GM19395 (cell line): ENCODE measurements around the gene SLX4IP.

Experiments
- ATAC-seq: cut with Tn5 transposase; IDR thresholded peaks from one replicate; pipeline ENCODE4 v1.9.1; 2021; ENCODE audit warnings: mild to moderate bottlenecking, moderate library complexity; ENCODE audit not compliant: unreplicated experiment

Gene SLX4IP

GRCh38 chr20:10492844-10493243 is 57.7 kb downstream of the SLX4IP start:
- no peak for ATAC-seq

- no peak for ATAC-seq
Observed at GRCh38 chr20:10495173-10495572, 60.1 kb downstream of the SLX4IP start.

GRCh38 chr20:10496465-10496864 is 61.4 kb downstream of the SLX4IP start:
- no peak for ATAC-seq

- no peak for ATAC-seq
Observed at GRCh38 chr20:10497283-10497682, 62.2 kb downstream of the SLX4IP start.

GRCh38 chr20:10497791-10498190 is 62.7 kb downstream of the SLX4IP start:
- no peak for ATAC-seq

GRCh38 chr20:10498200-10498599 is 63.1 kb downstream of the SLX4IP start:
- ATAC-seq: no peak

GRCh38 chr20:10501402-10501801 is 66.3 kb downstream of the SLX4IP start:
- no peak for ATAC-seq

- no peak for ATAC-seq
Observed at GRCh38 chr20:10502098-10502526, 67.0 kb downstream of the SLX4IP start.

- ATAC-seq: no peak
Observed at GRCh38 chr20:10504608-10504993, 69.5 kb downstream of the SLX4IP start.

- no peak for ATAC-seq
Observed at GRCh38 chr20:10504994-10505730, 70.1 kb downstream of the SLX4IP start.

- ATAC-seq: no peak
Observed at GRCh38 chr20:10505827-10506226, 70.7 kb downstream of the SLX4IP start.

- ATAC-seq: no peak
Observed at GRCh38 chr20:10507052-10507451, 71.9 kb downstream of the SLX4IP start.

GRCh38 chr20:10508060-10508459 is 73.0 kb downstream of the SLX4IP start:
- ATAC-seq: no peak

GRCh38 chr20:10508468-10509251 is 73.6 kb downstream of the SLX4IP start:
- no peak for ATAC-seq

- no peak for ATAC-seq
Observed at GRCh38 chr20:10509376-10509775, 74.3 kb downstream of the SLX4IP start.

GRCh38 chr20:10510216-10510615 is 75.1 kb downstream of the SLX4IP start:
- no peak for ATAC-seq

GRCh38 chr20:10511170-10511508 is 76.0 kb downstream of the SLX4IP start:
- ATAC-seq: no peak

GRCh38 chr20:10511509-10512251 is 76.6 kb downstream of the SLX4IP start:
- ATAC-seq: peak; percentile 98

GRCh38 chr20:10513061-10513460 is 78.0 kb downstream of the SLX4IP start:
- ATAC-seq: no peak

- ATAC-seq: no peak
Observed at GRCh38 chr20:10513931-10514575, 78.9 kb downstream of the SLX4IP start.

- ATAC-seq: no peak
Observed at GRCh38 chr20:10516529-10516928, 81.4 kb downstream of the SLX4IP start.
